ENCODE results near the gene PKD2L2.

GRCh38 chr5:137862251-137862650, 27.0 kb upstream of the PKD2L2 start:
- TF ChIP-seq CTCF (IDR thresholded peaks at IDR 0.05 in 2 of 3, conservative IDR thresholded peaks at IDR 0.05 in 1 of 3; ENCODE audit: control insufficient read depth in 2 of 3, extremely low read depth in 1 of 3, insufficient read depth in 1 of 3, low read depth in 3 of 3, low read length in 3 of 3) = no peak
- no peak for TF ChIP-seq NRF1 (conservative IDR thresholded peaks at IDR 0.05; ENCODE audit: low read depth, low read length)
- TF ChIP-seq POLR2A (IDR thresholded peaks at IDR 0.05; ENCODE audit: low read depth, low read length) = no peak
- TF ChIP-seq PRDM15 (CRISPR knock-in tag; IDR thresholded peaks at IDR 0.05) = no peak
- TF ChIP-seq PBX3 (IDR thresholded peaks at IDR 0.05; ENCODE audit: insufficient replicate concordance, low read depth, low read length) = no peak
